ENCODE results near the gene MRO. TPM values are rescaled to one million over a fixed set of nuclear protein-coding genes. Genes with fewer than 3 reads are reported as not detected.
A peak's percentile ranks its signal among the peaks of the same experiment; 100 is the strongest.

The MRO gene
- total RNA-seq, 4 donors from 2014 or later = 0.18 to 1.4 (median 0.49) TPM; not detected in 1

DNA sequence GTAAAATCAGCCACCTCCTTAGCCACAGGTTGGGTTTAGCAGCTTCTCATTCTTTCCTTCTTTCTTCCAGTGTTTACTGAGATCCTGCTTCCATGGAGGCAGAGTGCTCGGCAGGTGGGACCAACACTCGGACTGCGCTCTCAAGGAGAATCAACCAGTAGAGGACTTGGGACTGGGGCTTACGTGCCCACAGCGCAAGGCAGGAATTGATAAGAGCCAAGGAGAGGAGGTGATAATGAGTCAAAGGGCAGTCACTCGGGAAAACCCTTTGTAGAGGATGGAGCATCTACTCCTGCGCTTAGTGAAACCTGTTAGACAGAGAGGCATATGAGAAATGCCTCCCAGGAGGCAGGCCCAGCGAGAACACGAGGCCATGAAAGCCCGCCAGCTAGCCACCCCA lies 2.9 kb upstream of the MRO start:
- TF ChIP-seq POLR2A (IDR thresholded peaks at IDR 0.05) = no peak
- TF ChIP-seq, protein P1, sequence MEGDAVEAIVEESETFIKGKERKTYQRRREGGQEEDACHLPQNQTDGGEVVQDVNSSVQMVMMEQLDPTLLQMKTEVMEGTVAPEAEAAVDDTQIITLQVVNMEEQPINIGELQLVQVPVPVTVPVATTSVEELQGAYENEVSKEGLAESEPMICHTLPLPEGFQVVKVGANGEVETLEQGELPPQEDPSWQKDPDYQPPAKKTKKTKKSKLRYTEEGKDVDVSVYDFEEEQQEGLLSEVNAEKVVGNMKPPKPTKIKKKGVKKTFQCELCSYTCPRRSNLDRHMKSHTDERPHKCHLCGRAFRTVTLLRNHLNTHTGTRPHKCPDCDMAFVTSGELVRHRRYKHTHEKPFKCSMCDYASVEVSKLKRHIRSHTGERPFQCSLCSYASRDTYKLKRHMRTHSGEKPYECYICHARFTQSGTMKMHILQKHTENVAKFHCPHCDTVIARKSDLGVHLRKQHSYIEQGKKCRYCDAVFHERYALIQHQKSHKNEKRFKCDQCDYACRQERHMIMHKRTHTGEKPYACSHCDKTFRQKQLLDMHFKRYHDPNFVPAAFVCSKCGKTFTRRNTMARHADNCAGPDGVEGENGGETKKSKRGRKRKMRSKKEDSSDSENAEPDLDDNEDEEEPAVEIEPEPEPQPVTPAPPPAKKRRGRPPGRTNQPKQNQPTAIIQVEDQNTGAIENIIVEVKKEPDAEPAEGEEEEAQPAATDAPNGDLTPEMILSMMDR (IDR thresholded peaks at IDR 0.05 in 4 of 5, conservative IDR thresholded peaks at IDR 0.05 in 1 of 5) = no peak
- H3K27me3 ChIP-seq = no peaks in the 10 kb centered on the region
- DNase-seq (no peak), ATAC-seq (no peak)
- no peak overlapping the region for H3K4me3 ChIP-seq
- in situ Hi-C loops (cut with MboI; ENCODE audit: low sequenced_read_pairs in 4 of 4) = no loop called here
- intact Hi-C loops (cut with DNase I; ENCODE audit: low total_unique reads) = loop anchor here (5.0 kb wide), 1 partner anchor 150 kb away; no protein-coding TSS in a partner anchor
- no peaks in the 10 kb centered on the region for H3K9me3 ChIP-seq
- no peaks in the 10 kb centered on the region for H3K36me3 ChIP-seq
- H3K4me1 ChIP-seq = peaks cover 28 to 34% of the 10 kb centered on the region in 2 donors
- H3K27ac ChIP-seq = no peak overlapping the region

DNA sequence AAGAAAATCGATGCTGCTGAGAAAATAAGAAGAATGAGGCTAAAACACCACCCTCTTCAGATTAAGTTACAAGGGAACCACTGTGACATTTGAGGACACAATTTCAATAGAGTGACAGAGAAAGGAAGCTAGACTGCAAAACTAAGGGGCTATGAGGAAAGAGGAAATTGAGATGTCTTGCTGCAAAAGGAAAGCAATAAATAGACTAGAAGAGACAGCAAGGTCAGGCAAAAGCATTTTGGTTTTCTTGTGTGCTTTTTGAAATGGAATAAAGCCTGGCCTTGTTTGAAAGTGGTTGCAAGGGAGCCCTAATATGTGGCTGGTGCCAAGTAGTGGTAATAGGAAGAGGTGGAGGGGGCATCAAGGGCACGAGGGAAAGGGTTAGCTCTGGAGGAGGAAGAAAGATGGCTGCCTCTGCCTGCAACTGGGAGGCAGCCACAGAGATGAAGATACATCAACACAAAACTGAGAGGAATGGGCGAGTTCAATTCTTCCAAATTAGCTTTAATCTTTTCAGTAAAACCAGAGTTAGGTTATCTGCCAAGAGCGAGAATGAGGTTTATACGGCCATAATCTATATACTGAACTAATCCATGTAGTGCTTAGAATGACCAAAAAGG lies 1.2 kb upstream of the MRO start:
- H3K36me3 ChIP-seq = no peaks in the 10 kb centered on the region
- TF ChIP-seq POLR2A (IDR thresholded peaks at IDR 0.05) = no peak
- TF ChIP-seq, protein P1 (IDR thresholded peaks at IDR 0.05 in 4 of 5, conservative IDR thresholded peaks at IDR 0.05 in 1 of 5) = no peak
- intact Hi-C loops (cut with DNase I; ENCODE audit: low total_unique reads) = loop anchor here (1.0 to 5.0 kb wide), 5 partner anchors 36 to 230 kb away; no protein-coding TSS in a partner anchor
- ATAC-seq (no peak), DNase-seq (no peak)
- H3K27ac ChIP-seq = peak overlapping the region; percentile 32 to 69 (median 64)
- no peaks in the 10 kb centered on the region for H3K27me3 ChIP-seq
- no peak overlapping the region for H3K4me3 ChIP-seq
- no peaks in the 10 kb centered on the region for H3K9me3 ChIP-seq
- H3K4me1 ChIP-seq = peaks cover 23 to 30% of the 10 kb centered on the region in 2 donors
- in situ Hi-C loops (cut with MboI; ENCODE audit: low sequenced_read_pairs in 4 of 4) = no loop called here

DNA sequence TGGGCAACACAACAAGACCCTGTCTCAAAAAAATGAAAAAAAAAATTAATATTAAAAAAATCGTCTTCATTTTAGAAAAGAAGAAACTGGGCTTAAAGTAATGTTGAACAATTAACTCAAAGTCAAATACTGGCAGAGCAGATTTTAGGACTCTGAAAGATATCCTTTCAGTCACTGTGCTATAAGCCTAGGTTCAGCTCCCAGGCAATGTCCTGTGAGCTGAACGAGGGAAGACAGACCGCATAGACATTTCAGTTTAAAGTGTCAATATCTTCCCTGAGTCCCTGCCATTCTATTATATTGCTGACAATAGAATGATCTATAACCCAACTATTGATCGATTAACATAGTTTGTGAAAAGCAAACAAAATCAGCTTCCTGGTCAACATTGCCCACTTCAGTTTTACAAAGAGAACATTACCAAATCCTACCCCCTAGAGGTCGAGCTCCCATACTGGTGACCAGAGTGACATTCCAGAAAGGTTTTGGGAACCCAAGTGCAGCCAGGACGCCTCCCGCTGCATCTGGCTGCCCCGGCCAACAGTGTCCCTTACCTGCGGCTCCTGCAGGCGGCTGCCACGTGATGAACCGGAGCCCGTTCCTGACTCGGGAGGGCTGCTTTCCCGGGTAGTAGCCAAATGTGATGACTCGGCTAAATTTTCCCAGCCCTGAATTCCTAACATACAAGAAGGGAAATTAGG lies 639 bp downstream of the MRO start:
- intact Hi-C loops (cut with DNase I; ENCODE audit: low total_unique reads) = loop anchor here (1.0 kb wide), 1 partner anchor 187 kb away; no protein-coding TSS in a partner anchor

DNA sequence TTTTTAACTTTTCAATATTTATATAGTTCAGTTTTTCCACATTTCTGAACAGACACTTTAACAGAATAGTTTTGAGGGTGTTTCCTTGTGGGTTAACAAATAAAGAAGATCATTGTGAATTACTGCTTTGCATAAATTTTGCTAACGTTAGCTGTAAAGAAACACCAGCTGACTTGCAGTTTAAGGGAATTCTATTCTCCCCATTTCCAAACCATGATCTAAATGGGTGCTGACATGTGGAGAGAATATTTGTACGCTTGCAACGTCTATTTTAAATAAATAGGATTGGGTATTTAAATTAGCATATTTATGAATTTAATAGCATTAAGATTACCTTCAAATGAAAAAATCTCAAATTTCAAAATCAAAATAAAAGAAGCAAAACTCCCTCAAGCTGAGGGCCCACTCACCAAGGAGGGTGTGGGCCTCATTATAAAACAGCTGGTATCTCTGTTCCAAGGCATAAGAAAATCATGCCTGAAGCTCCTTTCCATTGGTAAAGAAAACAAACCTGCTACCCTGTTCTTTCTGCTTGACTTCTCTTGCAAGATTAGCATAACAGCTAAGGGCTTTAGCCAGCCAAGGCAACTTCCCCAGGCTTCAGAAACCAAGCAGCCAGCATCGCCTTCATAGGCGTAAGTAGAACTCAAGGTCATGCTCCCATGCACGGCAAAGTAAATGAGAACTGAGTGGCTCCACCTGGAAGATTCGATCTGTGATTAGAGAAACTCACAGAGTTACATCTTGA lies 3.2 kb downstream of the MRO start:
- no peak for DNase-seq
- in situ Hi-C loops (cut with MboI; ENCODE audit: low sequenced_read_pairs in 4 of 4) (loop anchor here in 2 of 4 donors (5.0 to 10.0 kb wide), 4 partner anchors 51 to 236 kb away; no protein-coding TSS in a partner anchor), intact Hi-C loops (cut with DNase I; ENCODE audit: low total_unique reads) (no loop called here)

More for the DNA sequence above, 639 bp downstream of the MRO start:
- Histone ChIP-seq H3K4me1 (peaks cover 22 to 25% of the 10 kb centered on the region in 2 donors), H3K36me3 (no peaks in the 10 kb centered on the region), H3K27me3 (no peaks in the 10 kb centered on the region), H3K27ac (peak overlapping the region; percentile 53 to 69 (median 64)), H3K9me3 (no peaks in the 10 kb centered on the region), H3K4me3 (peak overlapping the region; percentile 42 to 51 (median 50))
- peak in 1 of 2 donors; percentile 21 for TF ChIP-seq POLR2A (IDR thresholded peaks at IDR 0.05)
- TF ChIP-seq, protein P1 (IDR thresholded peaks at IDR 0.05 in 4 of 5, conservative IDR thresholded peaks at IDR 0.05 in 1 of 5) = no peak
- in situ Hi-C loops (cut with MboI; ENCODE audit: low sequenced_read_pairs in 4 of 4) = loop anchor here in 2 of 4 donors (5.0 to 10.0 kb wide), 4 partner anchors 48 to 233 kb away; no protein-coding TSS in a partner anchor
- peak; percentile 35 to 75 for ATAC-seq
- DNase-seq = peak; percentile 27 to 62

More for the DNA sequence above, 3.2 kb downstream of the MRO start:
- ATAC-seq = no peak
- H3K27me3 ChIP-seq = no peaks in the 10 kb centered on the region
- H3K4me1 ChIP-seq = peaks cover 22 to 25% of the 10 kb centered on the region in 2 donors
- no peak overlapping the region for H3K27ac ChIP-seq
- H3K36me3 ChIP-seq = no peaks in the 10 kb centered on the region
- no peaks in the 10 kb centered on the region for H3K9me3 ChIP-seq
- no peak for TF ChIP-seq POLR2A (IDR thresholded peaks at IDR 0.05)
- TF ChIP-seq, protein P1 (IDR thresholded peaks at IDR 0.05 in 4 of 5, conservative IDR thresholded peaks at IDR 0.05 in 1 of 5) = no peak
- H3K4me3 ChIP-seq = no peak overlapping the region
